Liver (tissue), 9 donors: ENCODE data around the gene CHST6. TPM values are rescaled to one million over a fixed set of nuclear protein-coding genes. Genes with fewer than 3 reads are reported as not detected.
"Not testable (repeated sequence)": the region's sequence is repeated elsewhere in the genome, so short reads cannot be mapped to it uniquely, and the experiment has no call there.

Experiments
- DNase-seq: peaks from one replicate; pipeline ENCODE4 v3.0.0-alpha.2; 2017; ENCODE audit warnings: low spot score
- H3K27ac ChIP-seq, 2 donors: one replicate each; pipeline ENCODE4 v1.7.0; 2013; ENCODE audit warnings: inconsistent platforms in 2 of 2, low read length in 2 of 2, control low read depth in 1 of 2, low read depth in 1 of 2, mild to moderate bottlenecking in 1 of 2
- H3K27me3 ChIP-seq, 4 donors: one replicate each; pipeline versions ENCODE4 v1.6.1 to v1.7.0; 2013; ENCODE audit warnings: low read length in 3 of 4, inconsistent platforms in 1 of 4, mild to moderate bottlenecking in 1 of 4, moderate library complexity in 1 of 4; ENCODE audit not compliant: control insufficient read depth in 4 of 4, insufficient read depth in 4 of 4
- H3K36me3 ChIP-seq, 4 donors: one replicate each; pipeline versions ENCODE4 v1.6.1 to v1.7.0; 2013; ENCODE audit warnings: low read length in 3 of 4, mild to moderate bottlenecking in 3 of 4, low read depth in 1 of 4, moderate library complexity in 1 of 4; ENCODE audit not compliant: control insufficient read depth in 4 of 4, insufficient read depth in 3 of 4
- H3K4me1 ChIP-seq, 4 donors: one replicate each; pipeline versions ENCODE4 v1.6.1 to v1.7.0; 2013; ENCODE audit warnings: low read length in 3 of 4, mild to moderate bottlenecking in 3 of 4, moderate library complexity in 1 of 4; ENCODE audit not compliant: control insufficient read depth in 4 of 4, insufficient read depth in 4 of 4
- H3K4me3 ChIP-seq, 3 donors: one replicate each; pipeline versions ENCODE4 v1.6.1 to v1.7.0; 2013; ENCODE audit warnings: low read length in 3 of 3, control low read depth in 1 of 3, low read depth in 1 of 3, mild to moderate bottlenecking in 1 of 3
- H3K9ac ChIP-seq, 2 donors: one replicate each; pipeline ENCODE4 v1.7.0; 2013; ENCODE audit warnings: low read length in 2 of 2, mild to moderate bottlenecking in 2 of 2, moderate library complexity in 2 of 2, control low read depth in 1 of 2, low read depth in 1 of 2
- H3K9me3 ChIP-seq, 4 donors: one replicate each; pipeline versions ENCODE4 v1.6.1 to v1.7.0; 2013; ENCODE audit warnings: low read length in 3 of 4; ENCODE audit not compliant: control insufficient read depth in 4 of 4
- ATF3 ChIP-seq: IDR thresholded peaks from 2 replicates; pipeline ENCODE4 v1.6.1; 2016; ENCODE audit warnings: antibody characterized with exemption
- CTCF ChIP-seq: fragments of 150-350 bp; IDR thresholded peaks from 2 replicates; pipeline ENCODE4 v1.5.1; 2017; ENCODE audit warnings: improper control_type of control experiment, low read depth, low read length; ENCODE audit not compliant: missing input control
- FOXA2 ChIP-seq: IDR thresholded peaks from 2 replicates; pipeline ENCODE4 v1.6.1; 2016; ENCODE audit warnings: antibody characterized with exemption
- HNF4A ChIP-seq, 2 donors: conservative IDR thresholded peaks; 2 replicates each; pipeline ENCODE4 v1.6.1; 2016; ENCODE audit warnings: antibody characterized with exemption in 2 of 2, mild to moderate bottlenecking in 2 of 2
- HNF4G ChIP-seq: IDR thresholded peaks from 2 replicates; pipeline ENCODE4 v1.6.1; 2016; ENCODE audit warnings: antibody characterized with exemption
- JUND ChIP-seq, 2 donors: IDR thresholded peaks; 2 replicates each; pipeline ENCODE4 v1.6.1; 2016; ENCODE audit warnings: antibody characterized with exemption in 2 of 2
- MAX ChIP-seq: IDR thresholded peaks from 2 replicates; pipeline ENCODE4 v1.6.1; 2016; ENCODE audit warnings: antibody characterized with exemption
- NR2F2 ChIP-seq: IDR thresholded peaks from 2 replicates; pipeline ENCODE4 v1.6.1; 2016; ENCODE audit warnings: antibody characterized with exemption
- RAD21 ChIP-seq, 2 donors: IDR thresholded peaks; 2 replicates each; pipeline ENCODE4 v1.6.1; 2016; ENCODE audit warnings: antibody characterized with exemption in 2 of 2, mild to moderate bottlenecking in 2 of 2
- REST ChIP-seq: IDR thresholded peaks from 2 replicates; pipeline ENCODE4 v1.6.1; 2016; ENCODE audit warnings: antibody characterized with exemption, mild to moderate bottlenecking
- RXRA ChIP-seq, 2 donors: IDR thresholded peaks; 2 replicates each; pipeline ENCODE4 v1.6.1; 2017 to 2018; ENCODE audit warnings: antibody characterized with exemption in 2 of 2, mild to moderate bottlenecking in 1 of 2
- SP1 ChIP-seq: IDR thresholded peaks from 2 replicates; pipeline ENCODE4 v1.6.1; 2018; ENCODE audit warnings: antibody characterized with exemption, mild to moderate bottlenecking
- TAF1 ChIP-seq: conservative IDR thresholded peaks from 2 replicates; pipeline ENCODE4 v1.6.1; 2016; ENCODE audit warnings: antibody characterized with exemption, mild to moderate bottlenecking
- ZBTB33 ChIP-seq: IDR thresholded peaks from 2 replicates; pipeline ENCODE4 v1.6.1; 2016; ENCODE audit warnings: antibody characterized with exemption
- WGBS: extraction: QIAGEN DNeasy Blood & Tissue Kit; methylation state at CpG from one replicate; pipeline ENCODE4 v1.1.7; 2013; 5-methylcytosine and 5-hydroxymethylcytosine counted together
- polyA plus RNA-seq, 2 donors: library from polyadenylated mRNA; stranded (reverse) in 1 of 2; unstranded in 1 of 2; fragments of 200-250 nt in 1 of 2; fragments of >200 nt in 1 of 2; fragmentation: Nextera tagmentation in 1 of 2; extraction: Ambion mirVana in 1 of 2; gene quantifications; one replicate each; pipeline versions ENCODE4 v1.2.1 to v1.2.3, GENCODE V29; 2013 to 2015
- total RNA-seq, 2 donors: library from RNA; depleted of rRNA; stranded (reverse); fragments of >200 nt; gene quantifications; one replicate each; pipeline ENCODE4 v1.2.3, GENCODE V29; 2014
- donor health status: healthy.
- donor health status: healthy.
- donor health status: healthy.
- donor health status: healthy.
- donor health status: healthy.

CHST6 gene
- total and polyA plus RNA-seq, 4 donors, result under 0.01 to 0.17 TPM; not detected in 2

GRCh38 chr16:75457485-75458021 is 37.7 kb downstream of the CHST6 start:
- Histone ChIP-seq H3K4me1 (peaks cover 2 to 10% (median 7%) of the 10 kb centered on the region in 4 donors), H3K4me3 (no peak overlapping the region), H3K36me3 (peaks cover 0 to 1% (median 0%) of the 10 kb centered on the region in 4 donors), H3K9ac (no peak overlapping the region), H3K27ac (no peak overlapping the region), H3K9me3 (no peaks in the 10 kb centered on the region), H3K27me3 (no peaks in the 10 kb centered on the region)
- DNase-seq, result no peak
- TF ChIP-seq JUND (IDR thresholded peaks at IDR 0.05) (no peak), ATF3 (no peak), ZBTB33 (no peak), NR2F2 (no peak), REST (no peak), RAD21 (IDR thresholded peaks at IDR 0.05) (no peak), FOXA2 (no peak), HNF4A (conservative IDR thresholded peaks at IDR 0.05) (no peak), CTCF (no peak)
- WGBS, result 92% methylated on average over 5 of the region's 5 CpGs

GRCh38 chr16:75456971-75457370 is 38.3 kb downstream of the CHST6 start:
- Histone ChIP-seq H3K4me3 (no peak overlapping the region), H3K36me3 (peaks cover 0 to 1% (median 0%) of the 10 kb centered on the region in 4 donors), H3K4me1 (peaks cover 4 to 12% (median 8%) of the 10 kb centered on the region in 4 donors), H3K27ac (no peak overlapping the region), H3K27me3 (no peaks in the 10 kb centered on the region), H3K9ac (no peak overlapping the region), H3K9me3 (no peaks in the 10 kb centered on the region)
- DNase-seq, result no peak
- 70% methylated on average over 1 of the region's 1 CpG for WGBS
- no peak for TF ChIP-seq MAX
- TF ChIP-seq HNF4G, result no peak
- TF ChIP-seq ATF3, result no peak
- TF ChIP-seq TAF1, result no peak
- TF ChIP-seq RXRA (IDR thresholded peaks at IDR 0.05), result no peak
- no peak for TF ChIP-seq NR2F2
- TF ChIP-seq SP1, result no peak
- TF ChIP-seq HNF4A (conservative IDR thresholded peaks at IDR 0.05), result no peak

- 91% methylated on average over 4 of the region's 4 CpGs for WGBS
- H3K27ac ChIP-seq, H3K9ac ChIP-seq, H3K27me3 ChIP-seq, H3K36me3 ChIP-seq, DNase-seq, H3K4me3 ChIP-seq, H3K9me3 ChIP-seq: not testable (repeated sequence)
- peaks cover 4 to 12% (median 8%) of the 10 kb centered on the region in 4 donors for H3K4me1 ChIP-seq
These were observed 38.8 kb downstream of the CHST6 start for GRCh38 chr16:75456486-75456885.
